HG02840 (cell line): Measurements from ENCODE around the gene ZNF609.

Experiments used
- ATAC-seq: cut with Tn5 transposase; IDR thresholded peaks from one replicate; pipeline ENCODE4 v1.9.1; 2021; ENCODE audit warnings: mild to moderate bottlenecking, moderate library complexity, moderate number of reproducible peaks; ENCODE audit not compliant: unreplicated experiment, low FRiP score

ZNF609 gene

GRCh38 chr15:64530918-64531317 is 70.5 kb downstream of the ZNF609 start:
- ATAC-seq = no peak

DNA sequence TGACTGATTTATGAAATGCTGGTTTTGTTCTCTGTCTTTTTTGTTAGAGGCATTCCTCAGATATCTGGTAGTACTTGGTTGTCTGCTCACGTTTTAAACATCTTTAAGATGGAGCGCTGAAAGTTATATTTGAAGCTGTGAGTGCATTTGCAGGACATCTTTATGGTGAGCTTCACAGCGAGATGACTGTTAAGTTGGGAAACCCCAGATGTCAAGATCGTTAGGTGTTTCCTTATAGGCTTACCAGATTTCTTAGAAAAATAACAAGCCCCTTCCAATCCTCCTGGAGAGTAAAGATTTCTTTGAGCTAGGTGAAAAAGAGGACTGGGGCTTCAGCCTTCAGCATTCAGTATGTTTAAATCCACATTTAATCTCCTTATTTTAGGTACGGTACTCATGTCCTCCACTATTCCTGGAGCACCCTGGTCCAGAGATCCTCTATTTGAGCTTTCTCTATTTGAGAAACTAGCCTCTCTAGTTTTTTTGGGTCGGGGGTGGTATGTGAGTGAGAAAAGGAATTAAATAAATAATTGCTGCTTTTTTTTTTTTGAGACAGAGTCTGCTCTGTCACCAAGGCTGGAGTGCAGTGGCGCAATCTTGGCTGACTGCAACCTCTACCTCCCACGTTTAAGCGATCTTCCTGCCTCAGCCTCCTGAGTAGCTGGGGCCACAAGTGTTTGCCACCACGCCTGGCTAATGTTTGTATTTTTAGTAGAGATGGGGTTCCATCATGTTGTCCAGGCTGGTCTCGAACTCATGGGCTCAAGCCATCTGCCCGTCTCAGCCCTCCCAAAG is 72.3 kb downstream of the ZNF609 start:
- ATAC-seq = no peak

GRCh38 chr15:64535460-64536243 is 75.3 kb downstream of the ZNF609 start:
- no peak for ATAC-seq

GRCh38 chr15:64536244-64536836 is 76.0 kb downstream of the ZNF609 start:
- no peak for ATAC-seq

- ATAC-seq = no peak
Measured at GRCh38 chr15:64542091-64542490, 81.7 kb downstream of the ZNF609 start.

DNA sequence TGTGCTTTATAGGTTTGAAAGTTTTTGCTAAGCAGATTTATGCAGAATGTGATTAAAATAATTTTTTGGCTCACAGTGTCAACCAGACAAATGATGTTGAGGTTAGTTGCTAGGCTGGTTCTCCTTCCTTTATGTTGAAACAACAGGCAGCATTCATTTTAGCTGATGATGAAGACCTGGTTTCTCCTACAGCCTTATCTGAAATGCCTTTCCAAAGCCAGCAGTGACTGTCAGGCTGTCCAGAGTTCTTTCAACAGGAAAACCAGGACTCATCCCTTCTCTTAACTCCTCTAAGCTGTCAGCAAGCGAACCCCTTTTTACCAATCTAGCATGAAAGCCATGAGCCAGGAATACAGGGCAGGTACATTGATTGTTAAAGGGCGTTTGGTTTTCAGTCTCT is 84.1 kb downstream of the ZNF609 start:
- no peak for ATAC-seq

- no peak for ATAC-seq
Measured at GRCh38 chr15:64547275-64547674, 86.9 kb downstream of the ZNF609 start.

- no peak for ATAC-seq
Measured at GRCh38 chr15:64548235-64548634, 87.9 kb downstream of the ZNF609 start.

DNA sequence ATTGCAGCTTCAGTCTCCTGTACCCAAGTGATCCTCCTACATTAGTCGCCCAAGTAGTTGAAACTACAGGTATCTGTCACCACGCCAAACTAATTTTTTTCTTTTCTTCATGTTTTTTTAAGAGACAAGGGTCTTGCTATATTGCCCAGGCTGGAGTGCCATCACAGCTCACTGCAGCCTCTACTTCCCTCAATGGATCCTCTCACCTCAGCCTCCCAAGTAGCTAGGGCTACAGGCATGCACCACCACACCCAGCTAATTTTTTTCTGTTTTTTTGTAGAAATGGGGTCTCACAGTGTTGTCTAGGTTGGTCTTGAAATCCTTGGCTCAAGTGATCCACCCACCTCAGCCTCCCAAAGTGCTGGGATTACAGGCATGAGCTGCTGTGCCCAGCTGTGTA is 89.5 kb downstream of the ZNF609 start:
- ATAC-seq = no peak

DNA sequence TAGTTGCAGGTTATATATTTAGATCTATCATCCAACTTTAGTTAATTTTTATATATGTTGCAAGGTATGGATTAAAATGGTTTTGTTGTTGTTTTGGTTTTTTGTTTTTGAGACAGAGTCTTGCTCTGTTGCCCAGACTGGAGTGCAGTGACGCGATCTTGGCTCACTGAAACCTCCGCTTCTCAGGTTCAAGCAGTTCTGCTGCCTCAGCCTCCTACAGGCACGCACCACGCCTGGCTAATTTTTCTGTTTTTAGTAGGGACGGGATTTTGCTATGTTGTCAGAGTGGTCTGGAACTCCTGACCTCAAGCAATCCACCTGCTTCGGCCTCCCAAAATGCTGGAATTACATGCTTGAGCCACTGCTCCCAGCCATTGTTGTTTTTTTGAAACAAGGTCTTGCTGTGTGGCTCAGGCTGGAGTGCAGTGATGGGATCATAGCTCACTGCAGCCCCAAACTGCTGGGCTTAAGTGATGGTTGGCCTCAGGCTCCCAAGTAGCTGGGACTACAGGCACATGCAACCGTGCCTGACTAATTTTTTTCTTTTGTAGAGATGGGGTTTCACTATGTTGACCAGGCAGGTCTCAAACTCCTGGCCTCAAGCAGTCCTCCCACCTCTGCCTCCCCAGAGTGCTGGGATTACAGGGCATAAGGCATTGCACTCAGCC is 92.0 kb downstream of the ZNF609 start:
- ATAC-seq = no peak

GRCh38 chr15:64558460-64559179 is 98.2 kb downstream of the ZNF609 start:
- no peak for ATAC-seq

DNA sequence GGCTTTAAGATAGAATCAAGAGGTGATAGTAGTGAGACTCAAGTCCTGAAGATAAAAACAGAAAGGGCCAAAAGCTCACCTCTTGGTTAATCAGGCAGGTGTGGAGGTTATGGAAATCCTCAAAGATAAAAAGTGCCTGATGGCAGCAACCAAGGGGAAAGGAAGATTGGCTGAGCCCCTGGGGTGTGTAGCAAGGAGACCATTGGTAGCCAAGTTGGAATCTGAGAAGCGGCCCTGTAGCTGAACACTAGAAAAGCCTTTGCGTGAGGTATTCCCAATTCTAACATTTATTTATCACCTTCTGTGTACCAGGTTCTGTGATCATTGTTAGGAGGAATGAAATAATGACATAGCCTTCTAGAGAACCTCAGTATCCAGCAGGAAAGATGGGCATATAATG is 98.9 kb downstream of the ZNF609 start:
- no peak for ATAC-seq

DNA sequence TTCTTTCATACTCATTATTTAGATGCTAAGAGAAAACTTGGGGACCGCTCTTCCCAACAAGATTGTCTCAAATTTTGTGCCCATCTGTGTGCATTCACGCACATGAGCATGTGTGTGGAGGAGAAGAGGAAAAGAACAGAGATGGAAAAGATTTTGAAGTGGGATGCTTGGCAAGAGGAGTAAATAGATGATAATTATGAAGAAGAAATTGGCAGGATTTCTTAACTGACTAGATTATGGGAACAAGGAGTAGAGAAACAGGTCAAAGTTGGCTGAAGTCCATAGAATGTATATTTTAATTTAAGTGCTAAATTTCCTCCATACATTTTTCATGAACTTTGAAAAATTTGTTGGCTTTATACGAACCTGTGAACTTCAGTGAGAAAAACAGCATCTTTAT is 100.1 kb downstream of the ZNF609 start:
- ATAC-seq = no peak

GRCh38 chr15:64560998-64561397 is 100.6 kb downstream of the ZNF609 start:
- ATAC-seq = no peak

- no peak for ATAC-seq
Measured at GRCh38 chr15:64562003-64562640, 101.7 kb downstream of the ZNF609 start.

DNA sequence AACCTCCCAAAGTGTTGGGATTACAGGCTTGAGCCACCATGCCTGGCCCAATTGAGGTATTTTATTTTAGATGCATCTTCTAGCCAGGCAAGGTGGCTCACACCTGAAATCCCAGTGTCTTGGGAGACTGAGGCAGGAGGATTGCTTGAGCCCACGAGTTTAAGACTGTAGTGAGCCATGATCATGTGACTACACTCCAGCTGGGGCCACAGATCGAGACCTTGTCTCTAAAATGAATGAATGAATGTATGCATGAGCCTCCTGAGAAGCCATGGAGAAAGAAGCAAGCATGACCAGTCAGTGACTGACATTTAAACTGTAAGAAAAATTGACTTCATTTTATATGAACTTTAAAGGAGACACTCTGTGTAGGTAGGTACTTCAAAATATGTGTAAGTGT is 105.7 kb downstream of the ZNF609 start:
- ATAC-seq = no peak

DNA sequence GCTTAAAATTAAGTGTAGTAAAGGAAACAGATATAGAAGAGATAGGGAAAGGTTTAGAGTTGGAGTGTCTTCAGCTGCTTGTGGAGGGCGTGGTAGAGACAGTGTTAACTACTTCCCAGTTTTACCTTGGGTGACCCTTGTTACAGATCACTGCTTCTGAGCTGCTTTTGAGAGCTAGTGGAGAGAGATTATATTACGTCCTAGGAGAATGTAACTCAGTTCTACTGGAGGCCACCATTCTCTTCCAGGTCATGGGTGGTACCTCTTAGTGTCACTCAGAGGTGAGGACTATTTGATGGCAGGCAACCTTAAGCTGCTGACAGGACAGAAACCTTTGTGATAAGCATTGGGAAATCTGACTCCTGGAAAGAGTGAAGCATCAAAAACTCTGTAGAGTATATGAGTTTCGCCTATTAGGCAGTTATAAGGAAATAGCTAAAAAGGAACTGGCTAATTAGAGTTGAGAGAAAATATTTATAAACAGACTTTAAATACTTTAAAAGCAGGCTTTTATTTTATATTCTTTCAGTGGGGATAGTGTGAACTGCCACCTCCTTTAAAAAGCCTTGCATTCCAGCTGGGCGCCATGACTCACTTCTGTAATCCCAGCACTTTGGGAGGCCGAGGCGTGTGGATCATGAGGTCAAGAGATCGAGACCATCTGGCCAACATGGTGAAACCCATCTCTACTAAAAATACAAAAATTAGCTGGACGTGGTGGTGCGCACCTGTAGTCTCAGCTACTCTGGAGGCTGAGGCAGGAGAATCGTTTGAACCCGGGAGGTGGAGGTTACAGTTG is 106.5 kb downstream of the ZNF609 start:
- ATAC-seq = no peak

- no peak for ATAC-seq
Measured at GRCh38 chr15:64568765-64569164, 108.4 kb downstream of the ZNF609 start.

DNA sequence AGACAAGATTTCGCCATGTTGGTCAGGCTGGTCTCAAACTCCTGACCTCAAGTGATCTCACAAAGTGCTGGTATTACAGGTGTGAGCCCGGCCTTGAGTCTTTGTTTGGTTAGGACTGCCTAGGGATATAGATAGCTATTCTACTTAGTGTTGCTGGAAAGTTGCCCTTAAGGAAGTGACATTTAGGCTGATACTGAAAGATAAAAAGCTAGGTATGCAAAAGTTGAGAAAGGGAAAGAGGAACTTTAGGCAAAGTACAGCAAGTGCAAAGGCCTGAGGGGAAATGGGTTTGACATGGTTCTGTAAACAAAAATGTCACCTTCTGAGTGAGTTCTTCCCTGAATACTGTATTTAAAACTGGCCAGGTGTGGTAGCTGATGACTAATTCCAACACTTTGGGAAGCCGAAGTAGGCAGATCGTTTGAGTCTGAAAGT is 111.5 kb downstream of the ZNF609 start:
- ATAC-seq = peak; percentile 66
